Ammon's horn (tissue), 1 donor: ENCODE measurements around the gene PXYLP1.
"Not testable (repeated sequence)": the region's sequence is repeated elsewhere in the genome, so short reads cannot be mapped to it uniquely, and the experiment has no call there.

ENCODE experiments used
- DNase-seq: peaks from one replicate; pipeline ENCODE4 v3.0.0-alpha.2; 2016; ENCODE audit warnings: low spot score

The PXYLP1 gene

GRCh38 chr3:141294301-141294700 lies 62.7 kb downstream of the PXYLP1 start:
- no peak for DNase-seq

DNA sequence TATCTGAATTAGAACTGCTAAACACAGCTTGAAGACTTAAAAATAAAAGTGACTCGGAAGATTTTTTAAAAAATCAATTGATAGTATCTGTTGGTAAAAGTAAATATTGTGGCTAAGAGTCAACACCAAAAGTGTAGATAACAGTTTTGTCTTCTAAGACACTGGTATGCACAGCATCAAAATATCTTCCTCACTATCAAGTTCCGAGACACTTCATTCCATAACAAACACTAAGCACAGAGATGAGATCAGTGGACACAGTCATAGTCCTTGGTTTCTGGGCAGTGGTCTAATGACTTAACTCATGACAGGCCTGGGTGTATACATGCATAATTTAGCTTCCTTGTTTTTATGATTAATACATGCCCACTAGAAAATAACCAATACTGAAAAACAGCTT lies 63.2 kb downstream of the PXYLP1 start:
- DNase-seq: no peak

GRCh38 chr3:141300426-141300825 lies 68.8 kb downstream of the PXYLP1 start:
- not testable (repeated sequence) for DNase-seq

DNA sequence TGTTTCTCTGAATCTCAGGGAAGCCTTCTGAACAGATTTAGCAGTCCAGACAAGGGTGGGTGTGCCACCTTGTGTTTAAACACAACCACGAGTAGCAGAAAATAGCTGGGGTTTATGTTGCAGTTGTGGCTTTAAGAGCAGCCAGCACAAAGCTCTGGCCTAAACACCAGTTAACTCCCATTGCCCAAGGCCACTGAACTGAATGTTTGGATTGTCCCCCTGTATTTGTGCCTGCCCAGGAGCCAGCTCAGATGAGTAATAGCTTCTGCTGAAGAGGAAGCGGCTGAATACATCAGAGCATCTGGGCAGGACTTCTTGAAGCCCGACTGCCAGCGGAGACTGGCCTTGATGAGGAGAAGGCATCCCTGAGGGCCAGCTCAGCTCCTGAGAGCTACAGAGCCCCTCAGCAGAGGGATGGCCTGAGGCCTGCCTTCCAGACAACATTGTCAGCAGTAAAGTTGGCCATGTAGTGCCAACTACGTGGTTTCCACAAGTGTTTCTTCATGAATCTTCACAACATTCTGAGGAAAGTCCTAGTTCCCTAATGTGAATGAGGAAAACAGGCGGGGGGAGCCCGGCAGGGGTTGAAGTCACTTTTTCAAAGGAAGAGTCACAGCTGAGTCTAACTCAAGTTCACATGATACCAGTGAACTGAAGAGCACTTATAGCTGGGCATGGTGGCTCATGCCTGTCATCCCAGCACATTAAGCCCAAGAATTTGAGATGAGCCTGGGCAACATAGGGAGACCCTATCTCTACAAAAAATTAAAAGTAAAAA lies 70.9 kb downstream of the PXYLP1 start:
- DNase-seq: no peak

DNA sequence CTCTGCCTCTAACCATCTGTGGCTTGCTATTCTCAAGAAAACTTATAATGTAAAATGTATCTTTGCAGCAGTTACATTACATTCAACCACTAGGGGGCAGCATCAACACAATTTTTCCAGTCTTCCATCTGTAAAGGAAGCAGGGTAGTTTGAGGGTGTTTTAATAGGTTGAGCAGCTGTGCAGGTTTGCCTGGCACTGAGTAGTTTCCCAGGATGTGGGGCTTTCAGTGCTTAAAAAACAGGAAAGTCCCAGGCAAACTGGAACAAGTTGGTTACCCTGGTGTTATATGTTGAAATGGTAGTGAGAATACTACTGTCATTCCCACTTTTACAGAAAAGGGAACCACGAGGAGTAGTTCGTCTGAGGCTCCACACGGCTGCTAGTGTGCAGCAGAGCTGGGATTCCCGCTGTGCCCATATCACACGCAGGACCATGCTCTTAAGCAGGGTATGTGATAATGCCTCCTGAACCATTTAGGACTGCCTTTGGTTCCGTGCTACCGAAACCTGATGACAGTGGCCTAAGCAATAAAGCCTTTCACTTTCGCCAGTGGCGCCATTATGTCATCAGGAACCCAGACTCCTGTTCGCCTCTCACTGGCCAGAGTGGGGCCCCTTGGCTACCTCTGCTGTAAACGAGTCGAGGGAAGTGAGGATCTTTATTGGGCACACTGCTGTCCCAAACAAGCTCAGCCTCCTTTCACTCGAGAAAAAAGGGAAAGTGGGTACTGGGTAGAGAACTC lies 72.0 kb downstream of the PXYLP1 start:
- peak; percentile 81 for DNase-seq

GRCh38 chr3:141305436-141305835 lies 73.8 kb downstream of the PXYLP1 start:
- no peak for DNase-seq

DNA sequence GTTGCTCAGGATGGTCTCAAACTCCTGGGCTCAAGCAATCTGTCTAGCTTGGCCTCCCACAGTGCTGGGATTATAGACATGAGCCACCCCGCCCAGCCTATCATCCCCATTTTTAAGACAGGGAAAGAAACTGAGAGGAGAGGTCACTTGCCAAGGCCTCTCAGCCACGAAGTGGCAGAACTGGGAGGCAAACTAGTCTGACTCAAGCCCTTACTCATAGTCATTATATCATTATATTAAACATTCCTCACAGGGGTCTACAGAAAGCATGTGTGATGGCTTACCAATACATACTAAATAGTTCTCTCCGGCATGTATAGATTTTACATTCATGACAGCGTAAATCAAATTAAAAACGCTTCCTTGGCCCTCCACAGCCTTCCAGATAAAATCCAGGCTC lies 74.7 kb downstream of the PXYLP1 start:
- DNase-seq: no peak

DNA sequence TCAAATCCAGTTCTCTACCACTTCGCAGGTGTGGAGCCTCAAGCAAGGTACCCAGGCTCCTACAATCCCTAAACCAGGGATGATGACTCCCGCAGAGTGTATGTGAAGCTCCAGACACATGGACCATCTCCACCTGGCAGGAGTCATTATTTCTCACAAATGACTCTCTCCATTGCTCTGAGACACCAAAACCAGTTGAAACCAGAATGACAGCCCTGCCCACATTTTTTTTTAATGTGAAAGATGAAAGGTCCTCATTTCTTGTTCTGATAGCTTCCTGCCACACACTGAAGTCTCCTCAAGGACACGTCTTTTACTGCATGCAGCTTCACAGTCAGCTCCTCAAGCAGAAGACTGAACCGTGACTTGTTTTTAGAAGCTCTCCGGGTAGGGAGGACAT lies 75.3 kb downstream of the PXYLP1 start:
- DNase-seq: no peak

DNA sequence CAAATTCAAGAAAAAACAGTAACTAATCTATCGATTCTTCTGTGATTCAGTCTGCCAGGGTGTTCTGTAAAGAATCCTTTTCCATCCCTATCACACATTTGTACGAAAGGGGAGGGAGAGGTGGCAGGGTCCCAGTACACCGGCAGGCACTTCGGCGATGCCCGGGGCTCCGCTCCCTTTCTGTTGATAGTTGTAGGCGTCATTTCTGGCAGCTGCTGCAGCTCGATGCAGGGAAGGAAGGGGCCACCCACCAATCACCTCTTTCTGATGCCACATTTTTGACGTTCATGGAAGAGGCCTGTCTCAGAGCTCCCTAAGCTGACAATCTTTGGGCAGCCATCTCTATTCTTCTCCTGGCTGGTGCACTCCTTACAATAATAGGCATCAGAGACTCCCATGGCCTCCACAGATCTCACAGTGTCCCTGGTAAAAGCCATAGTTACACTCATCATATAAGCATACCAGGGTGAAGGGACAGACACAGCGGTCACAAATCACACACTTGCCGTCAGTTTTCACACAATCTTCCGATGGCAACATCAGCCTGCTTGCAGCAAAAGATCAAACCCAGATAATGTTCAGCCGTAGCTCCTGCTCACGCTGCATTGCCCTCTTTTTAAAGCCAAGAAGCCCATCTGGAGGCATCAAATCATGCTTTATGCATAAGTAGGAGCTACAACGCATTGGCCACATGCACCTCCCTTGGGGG lies 75.9 kb downstream of the PXYLP1 start:
- DNase-seq: no peak

DNA sequence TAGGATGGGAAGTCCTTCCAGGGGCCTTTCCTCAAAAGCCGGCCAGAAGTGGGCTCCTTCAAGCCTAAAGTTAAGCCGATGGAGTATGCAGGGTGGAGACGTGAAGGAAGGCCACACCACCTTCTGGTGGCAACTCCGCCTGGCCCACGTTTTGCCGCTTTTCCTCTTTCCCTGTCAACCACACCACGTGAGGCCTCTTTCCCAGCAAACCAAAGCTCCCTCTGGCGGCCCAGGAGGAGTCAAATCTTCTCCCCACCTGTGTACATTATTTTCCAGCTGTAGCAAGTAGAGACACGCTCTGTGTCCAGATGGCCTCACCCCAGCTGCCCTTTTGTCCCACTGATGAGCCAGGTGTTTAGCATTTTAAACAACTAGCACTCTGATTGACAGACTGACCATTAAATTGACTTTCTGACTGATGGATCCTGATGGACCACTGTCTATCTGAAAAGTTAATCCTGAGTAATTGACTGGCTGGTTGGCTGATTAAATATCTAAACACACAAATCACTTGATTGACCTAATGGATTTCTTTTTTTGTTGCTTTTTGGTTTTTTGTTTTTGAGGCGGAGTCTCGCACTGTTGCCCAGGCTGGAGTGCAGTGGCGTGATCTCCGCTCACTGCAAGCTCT lies 77.1 kb downstream of the PXYLP1 start:
- peak; percentile 47 for DNase-seq

- no peak for DNase-seq
Measured at GRCh38 chr3:141311170-141311495, 79.5 kb downstream of the PXYLP1 start.

DNA sequence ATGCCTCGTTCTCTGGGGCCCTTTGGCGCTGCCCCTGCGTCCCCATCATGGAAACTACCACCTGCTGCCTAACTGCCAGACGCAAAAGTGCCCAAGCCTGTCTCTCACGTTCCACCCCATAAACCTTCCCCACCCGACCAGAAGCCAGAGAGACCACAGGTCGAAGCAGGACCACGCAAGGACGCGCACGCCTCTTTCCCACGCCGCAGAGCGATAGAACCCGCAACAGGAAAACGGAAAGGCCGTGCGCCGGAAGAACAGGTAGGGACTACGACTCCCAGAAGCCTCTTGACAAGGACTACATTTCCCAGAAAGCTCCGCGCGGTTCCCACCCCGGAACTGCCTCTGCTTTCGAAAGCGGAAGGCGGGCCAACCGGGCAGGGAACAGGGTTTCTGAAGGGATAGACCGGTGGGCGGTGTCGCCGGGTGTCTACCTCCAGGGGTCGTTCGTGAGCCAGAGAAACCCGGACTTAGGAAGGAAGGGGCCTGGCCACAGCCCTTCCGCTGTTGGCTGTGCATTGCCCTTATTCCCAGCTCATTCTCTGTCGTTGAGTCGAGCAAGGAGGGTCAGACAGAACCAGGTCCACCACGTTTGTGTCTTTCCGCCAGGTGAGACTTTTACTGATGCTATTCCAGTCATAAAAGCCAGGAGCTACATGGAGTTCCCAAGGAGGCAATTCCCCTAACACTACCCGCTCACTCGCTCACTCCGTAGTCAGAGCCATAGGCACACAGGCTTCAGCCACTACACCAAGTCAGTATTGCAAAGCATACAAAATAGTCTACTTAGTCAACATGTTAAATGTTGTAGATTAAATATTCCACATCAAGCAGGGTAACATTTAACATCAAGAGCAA lies 80.1 kb downstream of the PXYLP1 start:
- DNase-seq: peak; percentile 97

GRCh38 chr3:141312354-141313092 lies 80.9 kb downstream of the PXYLP1 start:
- DNase-seq: no peak

GRCh38 chr3:141313093-141313683 lies 81.6 kb downstream of the PXYLP1 start:
- DNase-seq: no peak

DNA sequence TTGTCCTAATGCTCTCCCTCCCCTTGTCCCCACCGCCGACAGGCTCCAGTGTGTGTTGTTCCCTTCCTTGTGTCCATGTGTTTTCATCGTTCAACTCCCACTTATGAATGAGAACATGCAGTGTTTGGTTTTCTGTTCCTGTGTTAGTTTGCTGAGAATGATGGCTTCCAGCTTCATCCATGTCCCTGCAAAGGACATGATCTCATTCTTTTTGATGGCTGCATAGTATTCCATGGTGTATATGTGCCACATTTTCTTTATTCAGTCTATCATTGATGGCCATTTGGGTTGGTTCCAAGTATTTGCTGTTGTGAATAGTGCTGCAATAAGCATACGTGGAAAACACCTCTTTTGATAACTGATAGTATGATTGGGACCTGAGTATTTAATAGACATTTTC lies 82.8 kb downstream of the PXYLP1 start:
- not testable (repeated sequence) for DNase-seq

DNA sequence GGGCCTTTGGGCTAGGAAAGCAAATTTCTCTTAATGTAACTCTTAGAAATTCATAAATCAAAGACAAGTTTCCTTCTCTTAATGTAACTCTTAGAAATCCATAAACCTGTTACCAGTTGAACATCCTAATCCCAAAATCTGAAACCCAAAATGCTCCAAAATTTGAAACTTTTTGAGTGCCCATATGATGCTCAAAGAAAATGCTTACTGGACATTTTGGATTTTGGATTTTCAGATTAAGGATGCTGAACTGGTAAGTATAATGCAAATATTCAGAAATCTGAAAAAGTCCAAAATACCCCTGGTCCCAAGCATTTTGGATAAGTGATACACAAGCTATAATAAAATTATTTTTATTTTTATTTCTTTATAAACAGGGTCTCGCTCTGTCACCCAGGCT lies 85.2 kb downstream of the PXYLP1 start:
- no peak for DNase-seq

GRCh38 chr3:141320399-141321108 lies 88.9 kb downstream of the PXYLP1 start:
- DNase-seq: no peak

DNA sequence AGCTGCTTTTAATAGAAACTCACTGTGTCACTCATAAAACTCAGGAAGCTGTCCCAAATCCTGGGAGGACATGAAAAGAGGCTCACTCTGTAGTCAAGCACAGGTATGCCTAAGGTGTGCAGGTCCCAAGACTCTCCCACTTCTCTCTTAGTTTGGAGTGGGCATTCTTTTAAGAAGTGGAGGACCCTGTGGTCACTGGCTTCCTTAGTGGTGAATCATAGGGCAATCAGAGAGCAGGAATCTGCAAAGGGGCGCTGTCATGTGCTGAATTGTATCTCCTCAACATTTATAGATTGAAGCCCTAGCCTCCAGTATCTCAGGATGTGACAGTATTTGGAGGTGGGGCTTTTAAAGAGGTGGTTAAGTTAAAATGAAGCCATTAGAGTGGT lies 89.5 kb downstream of the PXYLP1 start:
- DNase-seq: no peak

DNA sequence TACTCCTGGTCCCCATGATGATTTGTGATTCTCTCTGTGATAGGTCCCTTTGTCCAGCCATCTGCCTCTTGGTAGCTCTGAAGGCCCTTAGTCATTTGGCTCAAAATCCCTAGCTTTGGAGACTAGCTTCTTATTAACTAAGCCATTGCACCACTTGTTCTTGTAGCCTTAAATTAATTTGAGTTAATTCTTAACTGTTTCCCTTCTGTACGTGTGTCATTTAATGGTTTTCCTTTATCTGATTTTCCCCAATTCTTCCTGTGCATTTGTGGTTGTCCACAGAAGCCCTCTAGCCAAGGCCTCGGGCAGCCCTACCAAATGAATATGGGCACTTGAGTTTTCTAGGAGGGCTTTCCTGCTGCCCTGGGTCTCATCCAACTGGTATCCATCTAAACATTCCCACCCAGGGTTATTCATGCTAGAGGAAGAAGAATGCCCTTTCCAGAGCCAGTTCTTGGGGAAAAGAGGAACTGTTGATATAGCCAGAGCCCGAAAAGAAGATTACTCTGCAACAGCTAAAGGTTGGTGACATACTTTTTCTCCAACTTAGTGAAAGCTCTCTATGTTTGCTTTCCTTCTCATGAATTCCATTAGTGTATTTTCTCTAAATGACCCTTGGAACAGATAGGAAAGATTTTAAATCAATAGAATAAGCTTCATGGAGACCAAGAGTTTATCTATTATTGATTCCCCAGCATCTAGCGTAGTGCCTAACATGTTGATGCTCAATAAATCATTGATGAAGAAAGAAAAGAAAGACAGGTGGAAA lies 92.5 kb downstream of the PXYLP1 start:
- no peak for DNase-seq
